GM18873 (cell line): ENCODE data around the gene CAPZB.

Experiments
- ATAC-seq: cut with Tn5 transposase; IDR thresholded peaks from one replicate; pipeline ENCODE4 v1.9.1; 2021; ENCODE audit warnings: mild to moderate bottlenecking, moderate library complexity, moderate number of reproducible peaks; ENCODE audit not compliant: unreplicated experiment, low FRiP score

Gene CAPZB

DNA sequence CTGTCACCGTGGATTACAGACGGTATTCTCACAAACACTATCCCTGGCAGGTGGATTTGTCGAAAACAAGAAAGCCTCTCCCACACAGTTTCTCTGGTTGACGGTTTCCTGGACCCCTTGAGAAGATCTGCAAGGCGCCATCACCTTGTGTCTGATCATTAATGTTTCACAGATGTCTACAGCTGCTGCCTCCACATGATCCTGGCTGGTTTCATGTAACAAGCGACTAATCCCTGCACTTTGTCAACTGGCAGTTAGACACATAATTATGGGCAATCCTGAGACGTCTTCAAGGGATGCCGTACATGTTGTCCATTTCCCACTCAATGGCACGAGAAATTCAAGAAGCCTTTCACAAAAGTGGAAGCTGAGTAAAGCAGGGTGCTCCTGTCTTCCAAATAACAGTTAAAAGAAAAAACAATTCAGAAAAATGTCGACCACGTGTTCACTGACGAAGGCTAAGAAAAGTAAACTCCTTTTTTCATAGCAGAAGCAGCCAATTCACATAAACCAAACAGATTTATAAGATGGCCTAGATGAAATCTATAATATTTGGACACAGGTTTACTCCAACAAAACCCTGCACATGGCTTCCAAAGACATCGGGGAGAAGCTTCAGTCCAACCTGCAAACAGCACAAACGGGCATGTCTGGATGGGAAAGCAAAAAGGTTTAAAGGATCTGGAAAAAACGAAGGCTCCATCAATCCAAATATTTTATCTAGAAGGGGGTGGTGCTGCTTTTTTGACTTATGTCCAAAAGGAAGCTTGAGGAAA is 52.2 kb downstream of the CAPZB start:
- ATAC-seq = no peak

DNA sequence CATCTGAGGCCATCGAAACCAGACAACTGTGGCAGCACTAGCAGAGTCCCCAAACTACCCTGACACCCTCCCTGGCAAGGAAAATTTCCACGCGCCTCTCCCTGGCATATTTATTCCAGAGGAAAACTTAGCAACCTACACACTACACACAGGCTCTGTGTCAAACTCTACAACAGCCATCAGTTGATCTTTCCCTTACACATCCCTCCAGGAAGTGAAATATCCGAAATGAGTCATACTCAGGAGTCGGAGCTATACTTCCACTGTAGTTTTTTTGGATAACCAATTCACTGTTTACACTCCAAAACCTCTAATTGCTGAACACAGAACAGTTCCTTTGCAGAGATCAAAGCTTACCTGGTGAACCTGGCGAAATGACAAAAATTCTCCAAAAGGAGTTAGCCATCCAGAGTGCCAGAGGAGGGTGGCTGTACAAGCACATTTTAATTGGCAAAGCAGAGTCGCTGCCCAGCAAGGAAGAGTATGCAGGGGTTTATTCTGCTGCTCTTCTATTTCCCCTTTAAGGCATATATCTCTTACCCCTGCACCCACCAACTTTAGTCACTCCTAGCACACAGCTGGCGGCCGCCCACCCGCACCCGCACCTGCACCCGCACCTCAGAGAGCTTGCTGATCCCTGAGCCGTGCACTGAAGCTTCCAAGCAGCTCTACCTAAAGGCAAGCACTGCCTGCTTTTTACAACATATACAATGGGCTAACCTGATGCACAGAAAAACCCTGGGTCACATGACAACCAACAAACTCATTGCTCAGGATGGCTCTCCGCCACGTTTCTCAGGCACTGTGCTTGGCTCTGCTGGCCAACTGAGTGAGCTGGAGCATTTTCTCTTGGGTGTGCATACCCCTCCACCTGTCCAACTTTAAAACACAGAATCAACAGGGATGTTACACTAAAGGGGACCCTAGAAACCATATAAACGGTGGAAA is 54.9 kb downstream of the CAPZB start:
- no peak for ATAC-seq

DNA sequence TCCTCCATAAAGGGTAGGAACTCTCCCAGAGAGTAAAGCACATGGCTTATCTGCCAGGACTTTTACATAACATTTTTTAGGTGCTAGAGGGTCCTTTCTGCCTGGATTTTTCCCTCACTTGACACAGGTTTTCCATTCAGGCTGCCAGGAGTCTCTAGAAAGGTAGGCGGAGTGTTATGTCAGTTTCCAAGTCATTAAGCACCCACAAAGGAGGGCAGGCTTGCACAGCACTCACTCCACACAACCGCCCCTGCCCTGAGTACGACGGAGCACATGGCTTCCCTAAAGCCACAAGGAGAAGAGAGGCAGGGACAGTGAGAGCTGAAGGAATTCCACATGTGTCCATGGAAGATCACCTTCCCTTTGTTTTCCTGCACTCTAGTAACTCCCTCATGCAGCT is 55.7 kb downstream of the CAPZB start:
- no peak for ATAC-seq

GRCh38 chr1:19427087-19427781 is 58.1 kb downstream of the CAPZB start:
- no peak for ATAC-seq

- no peak for ATAC-seq
Measured at GRCh38 chr1:19426294-19427086, 58.8 kb downstream of the CAPZB start.

- ATAC-seq = no peak
Measured at GRCh38 chr1:19425646-19426239, 59.6 kb downstream of the CAPZB start.

- no peak for ATAC-seq
Measured at GRCh38 chr1:19424651-19425570, 60.4 kb downstream of the CAPZB start.

GRCh38 chr1:19423130-19423529 is 62.2 kb downstream of the CAPZB start:
- no peak for ATAC-seq

GRCh38 chr1:19421365-19421764 is 64.0 kb downstream of the CAPZB start:
- ATAC-seq = no peak

- no peak for ATAC-seq
Measured at GRCh38 chr1:19420606-19421005, 64.7 kb downstream of the CAPZB start.

DNA sequence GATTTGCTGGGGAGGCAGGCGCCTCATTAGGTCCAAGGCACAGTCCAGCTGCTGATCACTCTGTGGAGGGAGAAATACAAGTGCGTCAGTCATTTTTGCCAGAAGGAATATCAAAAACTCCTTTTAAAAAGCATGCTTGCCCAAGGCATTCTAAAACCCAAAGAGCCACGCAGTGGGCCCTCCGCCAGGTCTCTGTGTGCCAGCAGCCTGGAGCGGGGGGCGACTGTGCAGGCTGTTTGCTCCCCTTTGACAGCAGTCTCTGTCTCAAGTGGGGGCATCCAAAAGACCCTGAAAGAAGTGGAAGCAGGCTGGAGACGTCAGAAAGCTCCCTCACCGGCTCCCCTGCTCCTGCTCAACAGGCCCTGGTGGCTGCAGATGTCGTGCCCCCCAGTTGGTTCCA is 65.6 kb downstream of the CAPZB start:
- ATAC-seq = no peak

DNA sequence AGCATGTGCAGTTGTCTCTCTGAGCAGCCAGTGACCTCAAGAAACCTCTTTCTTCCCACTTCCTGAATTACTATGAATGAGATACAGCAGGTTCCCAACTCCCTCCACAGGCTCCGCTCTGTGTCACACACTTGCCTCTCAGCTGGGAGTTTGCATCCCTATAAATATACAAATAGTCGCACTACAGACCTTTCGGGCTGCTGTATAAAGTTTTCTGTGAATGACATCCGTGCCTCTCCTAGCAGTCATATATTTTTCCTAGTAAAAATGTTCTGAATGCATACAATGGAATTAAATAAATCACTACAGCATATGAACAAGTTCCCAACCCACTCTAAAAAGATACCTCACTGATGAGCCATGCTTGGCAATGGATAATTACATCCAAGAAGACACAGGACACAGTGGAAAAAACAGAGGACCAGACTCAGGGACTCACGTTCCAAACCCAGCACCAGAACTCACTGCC is 66.8 kb downstream of the CAPZB start:
- no peak for ATAC-seq

GRCh38 chr1:19416921-19417470 is 68.3 kb downstream of the CAPZB start:
- no peak for ATAC-seq

DNA sequence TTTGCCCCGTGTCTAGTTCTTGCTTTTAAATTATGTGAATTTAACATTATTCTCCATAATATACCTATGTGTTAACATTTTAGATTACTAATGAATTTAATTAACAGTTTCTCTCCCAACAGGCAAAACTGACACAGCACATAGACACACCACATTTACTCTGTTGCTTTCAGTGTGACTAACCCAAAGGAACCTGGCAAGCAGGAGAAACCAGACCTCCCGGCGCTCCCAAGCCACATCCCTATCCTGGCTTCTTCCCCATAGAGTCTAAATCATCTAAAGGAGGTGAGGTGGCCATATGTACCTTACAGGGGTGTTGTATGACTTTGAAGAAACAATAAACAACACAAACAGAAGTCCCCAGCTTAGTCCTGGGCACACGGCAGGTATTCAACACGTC is 69.2 kb downstream of the CAPZB start:
- no peak for ATAC-seq

DNA sequence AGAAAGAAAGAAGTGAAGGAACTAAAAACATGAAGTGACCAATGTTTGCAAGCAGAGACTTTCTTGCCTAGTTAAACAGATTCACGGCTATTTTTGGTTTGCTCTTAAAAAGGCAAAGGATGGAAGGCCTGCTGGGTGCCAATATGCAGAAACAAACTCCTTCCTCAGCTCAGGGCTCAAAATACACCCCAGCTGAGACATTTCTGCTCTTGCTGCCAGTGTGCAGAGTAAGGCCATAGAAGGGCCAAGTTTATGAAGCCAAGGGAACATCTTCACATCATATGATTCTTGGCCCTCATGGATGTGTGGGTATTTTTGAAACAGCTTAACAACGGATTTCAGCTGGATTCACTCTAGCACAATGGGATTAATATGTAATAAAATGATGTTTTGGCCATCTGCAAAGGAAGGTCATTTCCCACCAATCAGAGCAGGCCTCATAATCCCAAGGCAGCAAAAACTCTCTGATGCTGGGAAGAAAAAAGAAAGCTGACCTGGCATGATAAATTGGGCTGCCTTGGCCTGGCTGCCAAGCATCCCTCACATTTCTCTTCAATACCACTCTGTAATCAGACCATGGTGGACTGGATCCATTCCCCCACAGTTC is 70.7 kb downstream of the CAPZB start:
- ATAC-seq = no peak

GRCh38 chr1:19413999-19414398 is 71.3 kb downstream of the CAPZB start:
- ATAC-seq = no peak

- ATAC-seq = no peak
Measured at GRCh38 chr1:19412654-19413053, 72.7 kb downstream of the CAPZB start.

DNA sequence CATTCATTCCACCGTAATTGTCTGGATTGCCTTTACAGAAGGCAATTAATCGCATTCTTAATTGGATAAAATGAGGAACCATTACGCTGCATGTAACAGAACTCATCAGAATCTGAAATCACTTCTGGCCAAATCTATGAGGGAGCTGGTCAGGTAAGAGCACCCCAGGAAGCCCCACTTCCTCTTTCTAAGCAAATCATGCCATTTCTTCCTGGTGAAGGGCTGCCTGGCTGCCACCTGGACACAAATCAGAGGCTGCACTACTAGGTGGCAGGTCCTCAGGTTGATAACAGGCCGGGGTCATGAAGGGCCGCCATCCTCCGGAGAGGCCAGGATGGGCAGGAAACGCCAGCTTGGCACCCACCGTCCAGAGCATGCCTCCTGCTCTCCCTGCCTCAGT is 73.7 kb downstream of the CAPZB start:
- ATAC-seq = no peak
